SKM-1 (cell line): ENCODE data around the gene TNIP2.
"Not testable (repeated sequence)": the region's sequence is repeated elsewhere in the genome, so short reads cannot be mapped to it uniquely, and the experiment has no call there.

Experiments
- DNase-seq: peaks from one replicate; lab custom pipeline; 2025; ENCODE audit not compliant: unreplicated experiment; lab: John Stamatoyannopoulos, UW

Gene TNIP2

DNA sequence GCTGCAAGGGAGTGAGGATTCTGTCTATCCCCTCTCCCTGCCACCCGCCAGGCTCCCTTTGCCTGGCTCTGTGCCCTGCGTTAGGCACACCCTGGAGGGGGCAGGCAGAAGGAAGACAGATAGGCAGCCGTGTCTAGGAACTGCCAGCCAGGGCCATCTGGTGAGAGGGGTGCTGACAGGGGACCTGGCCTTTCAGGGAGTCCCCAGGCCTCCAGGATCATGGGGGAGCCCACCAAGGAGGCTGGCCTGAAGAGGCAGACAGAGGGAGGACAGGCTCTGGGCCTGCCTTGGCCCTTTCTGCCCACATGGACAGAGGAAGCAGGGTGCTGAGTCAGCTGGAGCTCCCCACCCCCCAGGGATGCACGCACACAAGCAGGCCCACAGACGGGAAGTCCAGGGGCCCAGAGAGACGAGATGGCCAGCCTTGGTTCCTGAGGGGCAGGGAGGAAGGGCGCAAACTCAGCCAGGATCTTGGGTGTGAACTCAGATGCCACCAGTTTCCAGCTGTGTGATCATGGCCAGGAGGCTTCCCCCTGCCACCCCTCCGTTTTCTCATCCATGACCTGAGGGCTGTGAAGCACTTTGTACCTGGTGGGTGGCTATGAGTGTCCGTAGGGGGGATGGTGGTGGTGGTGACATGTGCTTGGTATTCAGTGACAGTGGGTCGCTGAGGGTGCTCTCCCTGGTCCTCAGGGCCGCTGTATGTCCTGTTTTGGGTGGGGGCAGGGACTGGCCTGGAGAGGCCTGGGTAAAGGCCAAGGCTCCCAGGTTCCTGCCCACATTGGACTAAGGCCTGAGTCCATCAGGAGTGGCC, 38.6 kb upstream of the TNIP2 start:
- DNase-seq, result peak; percentile 39

DNA sequence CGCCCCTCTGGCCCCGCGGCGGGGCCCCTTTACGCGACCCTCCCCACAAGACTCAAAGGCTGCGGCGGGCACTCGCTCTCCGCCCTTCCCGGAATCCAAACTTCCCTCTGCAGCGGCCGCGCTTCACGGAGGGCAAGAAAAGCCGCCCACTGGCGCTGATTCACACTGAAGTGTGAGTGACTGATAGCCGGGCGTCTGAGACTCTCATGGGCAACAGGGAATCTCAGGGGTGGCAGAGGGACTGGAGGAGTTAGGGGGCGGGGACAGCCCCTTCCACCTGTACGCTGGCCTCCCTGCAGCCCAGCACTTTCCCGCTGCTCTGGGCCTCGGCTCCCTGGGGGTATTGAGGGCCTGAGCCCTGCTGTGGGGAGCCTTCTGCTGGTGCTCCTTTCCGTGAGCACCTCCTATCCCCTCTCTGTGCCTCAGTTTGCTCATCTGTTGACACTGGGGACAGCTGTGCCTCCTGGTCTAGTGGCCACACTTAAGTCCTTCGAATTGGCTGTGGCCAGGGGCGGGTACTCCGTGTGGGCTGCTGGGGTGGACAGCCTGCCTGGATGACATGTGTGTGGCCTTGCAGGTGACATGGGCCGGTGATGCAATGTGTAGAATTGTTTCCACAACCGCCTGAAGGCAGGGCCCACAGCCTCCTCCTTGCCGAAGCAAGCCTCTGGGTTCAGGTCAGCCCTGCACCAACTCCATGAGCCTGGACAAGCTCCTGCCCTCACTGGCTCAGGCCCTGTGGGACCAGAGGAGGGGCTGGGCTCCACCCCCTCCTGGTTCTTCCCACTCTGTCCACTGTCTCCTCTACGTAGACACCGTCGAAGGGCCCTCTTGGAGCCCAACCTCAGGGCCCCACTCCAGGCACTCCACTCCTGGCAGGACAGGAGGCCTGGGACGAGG, 37.7 kb upstream of the TNIP2 start:
- DNase-seq, result peak; percentile 30

DNA sequence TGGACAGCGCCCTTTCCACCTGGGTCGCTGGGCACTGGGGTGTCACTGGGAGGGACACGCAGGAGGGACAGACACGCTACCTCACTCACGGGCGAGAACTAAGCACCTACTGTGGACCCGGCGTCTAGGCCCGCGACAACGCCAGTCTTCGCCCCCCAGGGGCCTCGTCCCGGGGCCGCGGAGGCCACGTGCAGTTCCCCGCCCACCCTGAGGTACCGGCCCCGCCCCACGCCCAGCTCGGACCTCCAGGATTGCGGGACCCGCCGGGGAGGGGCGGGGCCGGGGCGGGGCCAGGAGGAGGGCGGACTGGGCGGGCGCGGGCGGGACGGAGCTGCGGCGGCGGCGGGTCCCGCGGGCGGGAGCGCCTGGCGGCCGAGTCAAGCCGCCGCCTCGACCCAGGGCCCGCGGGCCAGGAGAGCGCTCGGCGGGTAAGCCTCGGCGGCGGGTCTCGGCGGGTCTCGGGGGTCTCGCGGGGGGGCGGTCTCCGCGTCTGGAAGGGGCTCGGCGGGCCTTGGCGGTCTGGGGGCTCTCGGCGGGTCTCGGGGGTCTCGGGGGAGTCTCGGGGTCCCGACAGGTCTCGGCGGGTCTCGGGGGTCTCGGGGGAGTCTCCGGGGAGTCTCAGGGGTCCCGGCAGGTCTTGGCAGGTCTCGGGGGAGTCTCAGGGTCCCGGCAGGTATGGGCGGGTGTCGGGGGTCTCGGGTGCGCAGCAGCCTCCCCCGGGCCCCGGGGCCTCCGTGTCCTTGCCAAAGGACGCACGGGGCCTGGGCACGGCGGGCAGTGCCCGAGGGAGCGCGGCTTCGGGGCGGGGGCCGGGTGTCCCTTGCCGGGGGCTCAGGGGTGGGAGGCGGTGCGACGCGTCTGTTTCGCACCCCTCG, 36.8 kb upstream of the TNIP2 start, which contains the start of gene SH3BP2:
Gene SH3BP2, plus strand, starts transcription at position 375 of the 875 bp plus-strand sequence. CDS start 27,533 bp downstream, outside the sequence.
- peak; percentile 78 for DNase-seq

DNA sequence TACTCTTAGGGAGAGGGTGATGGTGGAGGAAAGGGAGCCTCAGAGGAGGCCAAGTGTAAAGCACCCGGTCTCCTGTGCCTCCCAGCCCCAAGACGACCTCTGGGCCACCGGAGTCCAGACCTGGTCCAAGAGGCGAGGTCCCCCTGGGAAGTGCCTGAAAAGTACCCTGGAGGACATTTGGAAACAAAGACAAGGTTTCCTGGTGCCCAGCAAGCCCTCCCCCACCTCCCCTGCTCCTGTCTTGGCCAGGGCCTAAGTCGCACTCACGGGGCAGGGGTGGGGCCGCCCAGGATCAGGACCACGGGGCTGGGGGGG, 36.2 kb upstream of the TNIP2 start:
- no peak for DNase-seq

DNA sequence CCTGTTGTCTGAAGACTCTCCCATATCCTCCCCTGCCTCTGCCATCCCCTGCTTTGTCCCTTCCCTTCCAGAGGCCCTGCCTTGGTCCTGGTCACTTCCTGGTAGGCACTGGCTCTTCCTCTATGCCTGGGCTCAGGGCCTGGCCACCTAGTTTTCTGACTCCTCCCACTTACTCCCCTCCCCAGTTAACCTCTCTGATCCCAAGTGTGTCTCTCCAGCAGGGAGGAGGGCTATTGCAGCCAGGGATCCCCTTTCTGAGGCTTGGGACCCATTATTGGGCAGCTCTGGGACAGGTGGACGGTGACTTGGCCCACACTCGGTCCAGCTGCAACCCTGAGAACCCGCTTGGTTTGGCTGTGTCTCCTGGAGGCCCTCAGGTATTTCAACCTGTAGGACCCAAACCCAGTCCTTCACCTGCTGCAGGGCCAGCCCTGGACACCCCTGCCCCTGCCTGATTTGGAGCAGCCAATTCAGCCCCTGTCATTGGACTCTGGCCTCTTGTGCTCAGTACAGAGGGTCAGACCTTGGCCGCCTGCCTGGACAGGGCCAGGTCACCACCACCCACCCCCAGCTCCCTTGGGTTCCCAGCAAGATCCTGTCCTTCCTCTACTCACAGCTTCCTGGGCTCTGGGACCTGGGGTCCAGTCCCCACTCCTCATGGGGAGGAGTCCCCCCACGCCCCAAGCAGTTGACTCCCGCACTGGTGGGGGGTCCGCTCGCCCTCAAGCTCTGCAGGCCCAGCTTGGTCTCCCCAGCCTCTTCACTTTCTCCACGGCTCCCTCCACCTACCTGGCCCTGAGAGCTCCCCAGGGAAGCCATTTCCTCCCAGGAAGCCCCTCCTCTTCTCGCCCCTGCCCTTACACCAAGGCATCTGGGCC, 35.6 kb upstream of the TNIP2 start:
- DNase-seq, result no peak

DNA sequence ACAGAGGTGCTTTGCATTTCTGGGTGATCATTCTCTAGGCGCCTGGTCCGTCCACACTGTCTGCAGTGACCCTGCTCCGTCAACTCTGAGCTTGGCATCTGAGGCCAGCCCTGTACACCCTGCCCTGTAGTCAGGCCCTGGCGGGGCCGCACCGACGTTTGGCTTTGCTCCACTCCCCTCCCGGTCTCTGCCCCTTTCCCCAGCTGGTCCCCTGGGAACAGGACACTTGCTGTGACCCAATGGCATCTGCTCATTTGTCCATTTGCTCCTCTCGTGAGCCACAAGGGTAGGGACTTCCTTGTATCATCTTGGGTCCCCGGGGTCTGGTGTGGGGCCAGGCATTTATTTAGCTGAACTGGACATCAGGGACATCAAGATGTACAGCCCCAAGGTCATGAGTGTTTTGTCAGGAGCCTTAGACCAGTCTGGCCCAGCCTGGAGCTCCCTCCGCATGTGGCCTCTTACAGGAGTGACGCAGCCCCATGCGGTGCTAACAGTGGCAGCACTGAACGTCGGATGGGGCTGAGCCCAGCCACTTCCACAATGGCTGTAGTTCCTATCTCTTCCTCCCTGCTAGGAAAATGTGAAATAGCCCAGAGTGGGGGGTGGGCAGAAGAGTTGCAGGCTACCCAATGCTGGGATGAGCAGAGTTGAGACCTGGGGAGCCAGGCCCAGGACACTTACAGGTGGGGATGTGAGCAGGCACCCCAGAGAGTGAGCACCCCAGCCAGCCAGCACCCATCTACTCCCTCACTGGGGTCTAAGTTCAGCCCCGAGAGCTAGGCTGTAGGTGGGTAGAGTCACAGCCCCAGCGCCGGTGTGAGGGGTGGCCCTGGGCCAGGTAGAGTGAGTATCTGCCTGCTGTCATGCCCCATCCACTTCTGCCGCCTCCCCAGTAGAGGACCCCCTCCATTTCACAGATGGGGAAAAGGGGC, 34.7 kb upstream of the TNIP2 start:
- no peak for DNase-seq

DNA sequence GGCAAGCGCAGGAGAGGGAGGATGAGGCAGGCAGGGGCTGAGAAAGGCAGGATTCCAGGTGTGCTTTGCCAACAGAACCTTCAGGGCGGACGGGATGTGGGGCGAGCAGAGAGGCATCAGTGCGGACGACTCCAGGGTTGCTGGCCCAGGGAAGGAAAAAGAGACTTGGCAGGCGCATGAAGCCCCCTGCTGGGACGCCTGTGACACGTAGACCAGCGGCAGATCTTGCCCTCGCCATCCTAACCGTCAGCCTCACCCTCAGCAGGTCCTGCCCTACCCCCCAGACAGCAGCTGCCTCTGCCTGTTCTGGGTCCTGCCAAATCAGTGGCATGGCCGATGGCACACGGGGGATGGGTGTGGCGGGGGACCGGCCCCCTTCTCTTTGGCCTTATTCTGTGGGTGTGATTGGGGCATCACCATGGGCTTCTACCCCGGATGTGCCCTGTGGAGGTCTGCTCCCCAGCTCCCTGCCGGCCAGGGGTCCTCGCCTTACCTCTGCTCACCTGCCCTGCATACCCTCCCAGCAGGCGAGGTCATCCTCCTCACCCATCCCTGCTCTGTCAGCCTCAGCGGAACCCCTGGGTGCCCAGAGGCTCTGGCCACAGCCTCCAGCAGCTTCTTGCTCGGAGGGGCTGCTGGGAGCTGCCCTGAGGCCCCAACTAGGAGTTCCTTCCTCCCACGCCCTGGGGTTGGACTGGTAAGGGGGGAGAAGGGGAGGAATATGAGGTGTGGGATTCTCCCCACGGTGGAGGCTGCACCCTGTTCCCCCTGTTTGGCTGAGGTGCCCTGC, 33.9 kb upstream of the TNIP2 start:
- DNase-seq, result no peak

DNA sequence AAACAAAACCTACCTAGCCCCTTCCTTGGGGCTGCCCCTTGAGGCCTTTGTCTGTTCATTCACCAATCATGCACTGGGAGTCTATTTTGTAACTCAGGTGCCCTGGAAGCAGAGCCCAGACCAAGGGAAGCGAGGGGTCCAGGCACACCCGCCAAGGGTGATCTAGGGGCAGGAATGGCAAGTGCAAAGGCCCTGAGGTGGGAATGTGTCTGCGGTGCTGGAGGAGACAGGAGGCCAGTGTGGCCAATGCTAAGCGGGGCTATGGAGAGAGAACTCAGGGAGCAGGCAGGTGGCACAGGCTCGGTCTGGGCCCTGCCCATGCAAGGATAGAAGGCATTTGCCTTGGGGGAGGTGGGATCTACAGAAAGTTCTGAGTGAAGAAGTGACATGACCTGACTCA, 33.2 kb upstream of the TNIP2 start:
- DNase-seq, result no peak

DNA sequence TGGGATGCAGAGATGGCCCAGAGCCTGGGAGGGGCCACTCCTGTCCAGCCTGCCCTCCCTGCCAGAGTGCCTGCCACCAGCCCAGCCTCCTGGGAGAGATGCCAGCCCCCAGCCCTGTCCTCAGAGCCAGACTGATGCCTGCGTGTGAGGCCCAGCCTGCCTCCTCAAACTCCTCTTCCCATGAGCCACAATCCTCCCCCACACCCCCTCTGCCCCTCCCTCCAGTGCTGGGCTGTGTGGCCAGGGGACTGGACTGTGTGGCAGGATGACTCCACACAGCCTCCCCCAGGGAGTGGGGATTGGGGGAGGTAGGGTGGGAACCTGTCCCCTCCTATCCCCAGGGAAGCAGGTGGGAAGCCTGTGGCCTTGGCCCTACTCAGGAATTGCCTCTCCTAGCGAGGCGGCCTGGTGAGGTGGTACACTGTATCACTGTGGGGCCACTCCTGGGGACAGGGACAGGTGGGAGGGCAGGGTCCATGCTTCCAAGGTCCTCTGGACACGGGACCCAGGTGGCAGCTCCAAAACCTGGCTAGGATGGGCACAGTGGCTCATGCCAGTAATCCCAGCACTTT, 32.5 kb upstream of the TNIP2 start:
- DNase-seq, result no peak

DNA sequence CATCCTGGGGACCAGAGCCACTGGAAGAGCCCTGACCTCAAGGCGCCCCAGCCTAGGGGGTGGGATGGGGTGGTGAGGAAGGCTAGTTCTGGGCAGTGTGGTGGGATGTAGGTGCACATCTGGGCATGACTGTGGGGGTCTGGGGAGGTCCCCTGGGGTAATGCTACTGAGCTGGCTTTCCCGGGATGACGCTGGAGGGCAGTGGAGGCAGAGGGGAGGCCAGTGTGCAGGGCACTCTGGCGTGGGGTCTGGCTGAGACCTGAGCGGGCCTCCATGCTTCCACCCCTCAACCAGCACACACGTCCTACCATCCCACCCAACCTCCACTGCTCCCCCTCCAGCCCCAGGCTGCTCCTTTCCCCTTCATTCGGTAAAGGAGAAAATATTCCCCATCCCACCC, 32.0 kb upstream of the TNIP2 start:
- no peak for DNase-seq

DNA sequence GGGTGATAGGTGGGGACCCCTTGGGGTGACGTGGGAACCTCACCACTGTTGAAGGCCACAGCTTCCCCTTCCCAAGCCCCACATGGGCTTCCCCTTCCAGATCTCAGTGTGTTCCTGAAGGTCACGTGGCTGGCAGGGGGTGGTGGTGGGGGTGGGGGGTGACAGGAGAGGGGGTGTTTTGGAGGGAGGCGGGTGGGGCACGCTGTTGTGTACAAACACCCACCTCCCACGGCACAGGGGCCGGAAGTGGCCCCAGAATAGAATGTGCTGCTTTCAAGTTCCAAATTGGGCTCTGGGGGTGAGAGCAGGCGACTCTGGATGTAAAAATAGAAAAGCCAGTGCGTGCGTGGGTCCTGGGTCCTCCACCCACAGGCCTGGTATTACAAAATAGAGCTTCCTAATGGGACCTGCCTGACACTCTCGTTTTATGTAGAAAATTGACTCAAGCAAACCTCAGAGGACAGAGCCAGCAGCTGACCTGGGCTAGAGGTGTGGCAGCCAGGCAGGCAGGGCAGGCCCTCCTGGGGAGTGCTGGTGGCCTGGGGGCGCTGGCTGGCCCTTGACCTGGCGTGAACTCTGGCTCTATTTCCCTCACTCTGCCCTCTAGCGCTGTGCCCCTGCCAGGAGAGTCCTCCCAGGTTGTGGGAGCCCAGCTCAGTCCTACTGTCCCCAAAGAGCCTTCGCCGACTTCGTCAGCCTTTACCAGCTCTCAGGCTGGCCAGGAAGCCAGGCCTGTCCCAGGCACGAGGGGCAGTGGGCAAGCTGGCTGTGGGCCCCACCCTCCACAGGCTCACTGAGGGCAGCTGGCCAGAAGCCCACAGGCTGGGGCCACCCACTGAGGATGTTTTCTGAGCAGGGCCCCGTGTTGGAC, 31.3 kb upstream of the TNIP2 start:
- peak; percentile 99 for DNase-seq

DNA sequence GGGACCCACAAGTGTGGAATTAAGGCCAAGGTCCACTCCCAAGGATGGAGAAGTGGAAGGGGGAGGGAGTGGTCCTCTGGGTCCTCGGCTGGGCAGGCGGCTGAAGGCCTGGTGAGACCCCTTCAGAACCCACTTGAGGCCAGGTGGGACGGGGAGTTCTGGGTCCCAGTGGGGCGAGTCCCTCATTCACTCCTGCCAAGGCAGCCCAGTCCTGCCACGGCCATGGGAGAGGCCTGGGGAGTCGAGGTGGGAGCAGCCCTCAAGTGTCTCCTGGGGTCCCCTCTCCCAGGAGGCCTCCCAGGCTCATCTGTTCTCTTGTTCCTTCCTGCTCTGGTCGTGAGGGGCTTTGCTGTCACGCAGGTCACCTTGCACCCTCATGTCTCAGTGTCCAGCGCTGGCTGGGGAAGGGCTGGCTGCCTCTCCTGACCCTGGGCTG, 30.7 kb upstream of the TNIP2 start:
- DNase-seq, result no peak

DNA sequence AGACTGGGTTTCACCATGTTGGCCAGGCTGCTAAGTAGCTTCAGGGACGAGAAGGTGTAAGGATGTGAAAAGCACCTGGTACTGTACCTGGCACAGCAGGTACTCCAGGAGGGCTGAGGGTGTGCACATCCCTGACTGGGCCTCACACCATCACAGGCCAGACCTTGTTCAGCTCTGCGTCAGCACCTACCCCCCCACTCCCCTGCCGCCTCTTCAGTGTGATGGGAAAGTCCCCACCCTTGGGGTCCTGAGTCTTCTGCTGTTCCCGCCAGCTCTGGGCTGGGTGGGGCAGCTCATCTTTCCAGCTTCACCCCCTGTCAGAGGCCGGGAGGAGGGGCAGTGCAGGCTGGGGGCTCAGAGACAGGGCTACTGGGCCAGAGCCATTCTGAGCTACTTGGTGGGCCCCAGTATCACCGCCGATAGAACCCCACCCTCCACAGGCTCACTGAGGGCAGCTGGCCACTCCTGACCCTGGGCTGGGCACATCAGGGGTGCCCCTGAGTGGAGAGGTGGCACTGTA, 30.1 kb upstream of the TNIP2 start:
- DNase-seq, result no peak

DNA sequence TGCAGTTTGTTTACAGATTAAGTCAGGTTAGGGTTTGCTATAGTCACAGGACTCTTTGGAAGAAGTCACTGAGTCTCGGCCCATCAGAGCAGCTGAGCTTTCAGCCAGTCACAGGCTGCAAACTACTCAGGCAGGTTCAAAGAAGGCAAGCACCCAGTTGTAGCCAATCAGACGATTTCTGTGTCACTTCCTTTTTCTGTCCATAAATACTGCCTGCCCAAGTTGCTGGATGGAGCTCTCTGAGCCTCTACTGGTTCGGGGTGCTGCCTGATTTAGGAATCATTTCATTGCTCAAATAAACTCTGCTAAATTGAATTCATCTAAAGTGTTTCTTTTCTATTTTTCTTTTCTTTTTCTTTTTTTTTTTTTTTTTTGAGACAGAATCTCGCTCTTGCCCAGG, 29.5 kb upstream of the TNIP2 start:
- peak; percentile 93 for DNase-seq

DNA sequence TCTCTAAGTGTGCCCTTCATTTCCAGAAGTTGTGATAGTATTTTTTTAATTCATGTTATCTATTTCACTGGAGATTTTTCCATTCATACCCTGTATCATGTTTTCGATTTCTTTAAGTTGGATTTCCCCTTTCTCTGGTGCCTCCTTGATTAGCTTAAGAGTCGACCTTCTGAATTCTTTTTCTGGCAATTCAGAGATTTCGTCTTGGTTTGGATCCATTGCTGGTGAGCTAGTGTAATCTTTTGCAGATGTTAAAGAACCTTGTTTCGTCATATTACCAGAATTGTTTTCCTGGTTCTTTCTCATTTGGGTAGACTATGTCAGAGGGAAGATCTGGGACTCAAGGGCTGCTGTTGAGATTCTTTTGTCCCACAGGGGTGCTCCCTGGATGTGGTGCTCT, 27.7 kb upstream of the TNIP2 start:
- DNase-seq, result no peak

DNA sequence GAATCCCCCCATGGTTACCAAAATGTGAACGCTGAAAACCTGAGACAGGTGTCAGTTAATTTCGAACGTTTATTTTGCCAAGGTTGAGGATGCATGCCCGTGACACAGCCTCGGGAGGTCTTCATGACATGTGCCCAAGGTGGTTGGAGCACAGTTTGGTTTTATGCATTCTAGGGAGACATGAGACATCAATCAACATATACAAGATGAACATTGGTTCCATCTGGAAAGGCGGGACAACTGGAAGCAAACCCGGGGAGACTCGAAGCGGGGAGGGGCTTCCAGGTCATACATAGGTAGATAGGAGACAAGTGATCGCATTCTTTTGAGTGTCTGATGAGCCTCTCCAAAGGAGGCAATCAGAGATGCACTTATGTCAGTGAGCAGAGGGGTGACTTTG, 25.8 kb upstream of the TNIP2 start:
- no peak for DNase-seq

DNA sequence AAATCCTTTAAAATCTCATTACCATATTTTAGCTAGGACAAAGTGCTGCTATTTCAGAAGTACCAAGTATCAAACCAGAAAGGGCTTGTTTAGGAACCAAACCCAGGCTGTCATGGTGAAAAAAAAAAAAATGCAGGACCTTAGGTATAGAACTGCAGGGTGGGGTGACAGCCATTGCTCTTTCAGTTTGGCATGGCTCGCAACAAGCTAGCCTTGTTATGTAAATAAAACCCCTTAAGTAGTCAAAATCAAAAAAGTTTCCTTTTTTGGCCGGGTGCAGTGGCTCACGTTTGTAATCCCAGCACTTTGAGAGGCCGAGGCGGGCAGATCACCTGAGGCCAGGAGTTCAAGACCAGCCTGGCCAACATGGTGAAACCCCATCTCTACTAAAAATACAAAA, 24.5 kb upstream of the TNIP2 start:
- not testable (repeated sequence) for DNase-seq
